Activated CD8-positive, alpha-beta memory T cell treated with anti-CD3 and anti-CD28 coated beads for 24 hours (primary cell): ENCODE measurements around the gene TMEM115.
"Not testable (repeated sequence)": the region's sequence is repeated elsewhere in the genome, so short reads cannot be mapped to it uniquely, and the experiment has no call there.

ENCODE experiments used
- DNase-seq: peaks from one replicate; pipeline ENCODE4 v3.0.0-alpha.2; 2020

Gene TMEM115

DNA sequence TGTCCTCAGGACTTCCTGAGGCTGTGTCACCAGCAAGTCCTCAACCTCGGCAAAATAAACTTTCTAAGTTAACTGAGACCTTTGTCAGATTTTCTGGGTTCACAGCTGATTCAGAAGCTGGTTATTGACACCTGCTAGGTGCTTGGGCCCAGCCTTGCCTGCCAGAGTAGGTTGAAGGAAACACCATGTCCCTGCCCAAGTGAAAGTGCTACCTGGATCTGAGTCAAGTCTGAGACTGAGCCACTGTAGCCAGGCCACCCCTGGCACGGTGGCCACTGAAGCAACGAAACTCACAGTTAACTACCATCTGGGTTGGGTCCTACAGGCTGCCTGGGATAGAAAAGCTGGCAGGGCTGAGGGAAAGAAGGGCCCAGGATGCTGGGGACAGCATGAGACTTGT is 45.0 kb downstream of the TMEM115 start:
- DNase-seq = no peak

DNA sequence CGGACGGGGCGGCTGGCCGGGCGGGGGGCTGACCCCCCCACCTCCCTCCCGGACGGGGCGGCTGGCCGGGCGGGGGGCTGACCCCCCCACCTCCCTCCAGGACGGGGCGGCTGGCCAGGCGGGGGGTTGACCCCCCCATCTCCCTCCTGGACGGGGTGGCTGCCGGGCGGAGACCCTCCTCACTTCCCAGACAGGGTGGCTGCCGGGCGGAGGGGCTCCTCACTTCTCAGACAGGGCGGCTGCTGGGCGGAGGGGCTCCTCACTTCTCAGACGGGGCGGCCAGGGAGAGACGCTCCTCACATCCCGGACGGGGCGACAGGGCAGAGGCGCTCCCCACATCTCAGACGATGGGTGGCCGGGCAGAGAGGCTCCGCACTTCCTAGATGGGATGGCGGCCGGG is 47.3 kb downstream of the TMEM115 start:
- DNase-seq = not testable (repeated sequence)
